IPS-NIHi11 (cell line): ENCODE data around the gene NKD1.

Experiments
- DNase-seq: peaks from one replicate; pipeline ENCODE4 v3.0.0; 2012; ENCODE audit warnings: mixed read lengths, low spot score

The NKD1 gene

DNA sequence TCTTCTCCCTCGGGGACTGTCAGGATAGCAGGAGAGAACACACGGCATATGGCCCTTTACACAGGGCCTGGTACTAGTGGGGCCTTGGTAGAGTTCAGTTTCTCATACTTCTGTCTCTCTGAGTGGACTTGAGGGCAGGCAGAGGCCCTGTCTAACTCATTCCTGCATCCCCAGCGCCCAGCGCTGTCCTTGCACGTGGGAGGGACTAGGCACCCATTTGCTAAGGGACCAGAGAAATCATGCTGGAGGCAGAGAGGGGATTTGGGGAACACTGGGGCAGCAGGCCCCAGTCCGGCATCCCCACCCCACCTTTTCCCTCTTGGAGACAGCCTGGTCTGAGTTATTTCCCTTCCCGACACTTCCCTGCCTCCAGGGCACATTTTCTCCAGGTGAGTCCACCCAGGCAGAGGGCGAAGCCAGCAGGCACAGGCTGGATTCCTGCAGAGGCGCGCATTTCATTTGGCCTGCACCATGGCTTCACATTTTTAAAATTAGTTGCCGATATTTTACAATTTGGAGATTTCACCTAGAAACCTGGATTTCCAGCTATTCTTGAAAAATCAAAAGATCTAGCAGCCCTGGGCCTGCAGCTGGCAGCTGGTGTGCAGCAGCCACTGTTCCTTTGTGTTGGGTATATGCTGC lies 9.7 kb upstream of the NKD1 start:
- DNase-seq = no peak

GRCh38 chr16:50539053-50539695 lies 9.0 kb upstream of the NKD1 start:
- no peak for DNase-seq

GRCh38 chr16:50539822-50540710 lies 8.1 kb upstream of the NKD1 start:
- no peak for DNase-seq

GRCh38 chr16:50540711-50541007 lies 7.5 kb upstream of the NKD1 start:
- DNase-seq = no peak

- DNase-seq = no peak
Observed at GRCh38 chr16:50542703-50543102, 5.5 kb upstream of the NKD1 start.

- no peak for DNase-seq
Observed at GRCh38 chr16:50546125-50546524, 2.1 kb upstream of the NKD1 start.

DNA sequence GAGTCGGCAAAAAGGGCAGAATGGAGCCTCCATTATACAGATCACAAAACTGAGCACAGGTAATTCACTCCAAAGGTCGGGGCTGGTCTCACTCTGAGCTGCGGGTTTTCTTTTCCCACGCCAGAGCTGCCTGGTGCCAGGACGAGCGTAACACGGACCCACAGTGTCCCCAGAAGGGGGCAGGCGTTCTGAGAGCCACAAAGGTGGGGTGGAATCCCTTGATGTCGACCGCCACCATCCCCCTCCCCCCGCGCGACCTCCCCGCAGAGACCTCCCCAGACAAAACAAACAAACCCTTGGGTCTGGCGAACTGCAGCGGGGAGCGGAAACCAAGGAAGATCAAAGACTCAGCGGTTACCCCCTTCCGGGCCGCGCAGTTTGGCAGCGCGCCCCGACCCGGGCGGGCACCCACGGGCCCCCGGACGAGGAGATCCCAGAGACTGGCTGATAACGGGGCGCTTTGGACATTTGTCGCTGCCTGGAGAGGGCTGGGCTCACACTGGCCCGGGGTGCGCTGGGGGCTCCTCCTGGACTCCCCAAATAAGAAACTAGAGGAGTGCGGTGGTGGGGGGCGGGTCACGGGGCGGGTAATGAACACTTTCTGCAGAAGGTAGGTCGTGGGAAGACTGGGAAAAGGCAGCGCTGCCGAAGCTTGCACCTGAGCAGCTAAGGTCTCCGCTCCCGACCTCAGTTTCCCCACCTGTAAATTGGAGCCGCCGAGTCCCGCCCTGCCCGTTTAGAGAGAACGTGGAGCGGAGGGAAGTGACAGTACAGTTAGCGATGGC lies 664 bp upstream of the NKD1 start:
- peak; percentile 67 for DNase-seq

DNA sequence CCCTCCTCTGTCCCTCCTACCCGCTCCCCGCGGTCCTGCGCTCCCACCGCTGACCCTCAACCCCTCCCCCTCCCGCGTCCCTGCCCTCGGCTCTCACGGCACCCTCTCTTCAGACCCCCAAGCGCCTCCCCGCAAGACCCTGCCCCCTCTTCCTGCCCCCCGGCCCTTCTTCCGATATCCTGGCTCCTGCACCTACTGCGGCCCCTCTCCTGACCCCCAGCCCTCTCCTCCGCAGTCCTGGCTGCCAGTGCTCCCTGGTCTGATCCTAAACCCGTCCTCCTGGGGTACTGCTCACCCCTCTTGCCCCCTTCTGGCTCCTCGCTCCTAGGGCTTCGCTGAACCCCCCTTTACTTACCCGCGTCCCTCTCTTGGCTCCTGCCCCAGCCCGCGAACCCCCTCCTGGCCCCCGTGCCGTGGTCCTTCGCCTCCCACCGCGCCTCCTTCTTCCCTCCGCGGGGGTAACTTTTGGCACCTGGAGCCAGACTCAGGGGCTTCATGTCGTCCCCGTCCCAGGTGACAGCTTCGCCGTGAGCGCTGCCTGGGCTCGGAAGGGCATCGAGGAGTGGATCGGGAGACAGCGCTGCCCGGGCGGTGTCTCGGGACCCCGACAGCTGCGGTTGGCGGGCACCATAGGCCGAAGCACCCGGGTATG lies 839 bp downstream of the NKD1 start:
- DNase-seq = no peak

DNA sequence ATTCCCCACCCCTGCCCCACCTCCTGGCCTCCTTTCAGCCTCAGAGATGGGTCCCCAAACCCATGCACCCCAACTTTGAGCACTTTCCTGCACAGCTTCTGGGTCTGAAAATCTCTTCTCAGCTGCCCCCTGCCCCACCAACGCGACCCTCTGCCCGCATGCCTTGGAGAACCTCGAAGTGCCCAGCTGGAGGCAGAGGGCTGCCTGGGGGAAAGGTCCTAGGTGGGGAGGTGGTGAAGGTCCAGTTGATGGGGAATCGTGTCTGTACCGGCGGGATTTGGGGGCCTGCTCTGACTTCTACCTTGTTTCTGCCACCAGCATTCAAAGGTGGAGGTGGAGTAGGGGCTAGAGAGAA lies 1.3 kb downstream of the NKD1 start:
- no peak for DNase-seq

- no peak for DNase-seq
Observed at GRCh38 chr16:50550035-50550434, 1.8 kb downstream of the NKD1 start.

DNA sequence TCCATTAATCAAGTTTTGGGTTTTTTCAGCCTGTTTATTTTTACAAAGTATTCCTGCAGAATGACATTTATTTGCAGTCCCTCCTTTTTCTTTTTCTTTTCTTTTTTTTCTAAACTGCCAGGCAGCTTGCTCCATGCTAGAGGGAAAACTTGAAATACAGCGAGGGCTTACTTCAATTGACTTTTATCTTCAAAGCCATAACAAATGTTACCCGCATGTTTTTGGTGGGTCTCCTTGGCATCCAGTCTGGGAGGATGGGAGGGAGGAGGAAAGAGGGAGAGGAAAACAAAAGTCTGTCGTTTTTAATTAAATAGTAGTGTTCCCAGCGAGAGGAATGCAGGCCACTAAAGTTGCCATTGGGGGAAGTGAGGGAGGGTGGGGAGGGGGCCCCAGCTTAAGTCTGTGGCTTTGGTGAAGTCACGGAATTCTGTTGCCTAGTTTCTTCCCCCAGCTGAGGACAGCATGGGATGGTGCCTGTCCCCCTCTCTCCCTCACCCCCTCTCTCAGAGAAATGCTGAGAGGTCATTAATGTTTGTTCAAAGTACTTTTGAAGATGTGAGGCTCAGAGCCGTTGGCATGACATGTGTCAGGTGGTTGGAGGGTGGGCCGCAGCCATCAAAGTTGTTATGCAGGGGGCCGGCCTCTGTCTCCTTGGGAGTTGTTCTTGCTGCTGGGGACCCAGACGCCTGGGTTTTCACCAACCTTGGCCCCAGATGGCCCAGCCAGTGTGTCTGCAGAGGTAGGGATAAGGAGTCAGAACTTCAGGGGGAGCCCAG lies 2.9 kb downstream of the NKD1 start:
- DNase-seq = no peak

- no peak for DNase-seq
Observed at GRCh38 chr16:50552476-50553101, 4.4 kb downstream of the NKD1 start.

GRCh38 chr16:50553182-50553710 lies 5.0 kb downstream of the NKD1 start:
- DNase-seq = no peak

GRCh38 chr16:50553731-50554360 lies 5.7 kb downstream of the NKD1 start:
- DNase-seq = no peak

GRCh38 chr16:50555269-50555875 lies 7.2 kb downstream of the NKD1 start:
- no peak for DNase-seq

- no peak for DNase-seq
Observed at GRCh38 chr16:50555952-50556673, 7.9 kb downstream of the NKD1 start.

- DNase-seq = no peak
Observed at GRCh38 chr16:50557046-50557445, 8.8 kb downstream of the NKD1 start.

- no peak for DNase-seq
Observed at GRCh38 chr16:50558913-50559312, 10.7 kb downstream of the NKD1 start.

- no peak for DNase-seq
Observed at GRCh38 chr16:50559342-50559741, 11.1 kb downstream of the NKD1 start.
